Inflammatory macrophage treated with lipopolysaccharide for 1 hour (primary cell): ENCODE results near the gene TUBB.

ENCODE experiments used
- DNase-seq, 2 donors: peaks; one replicate each; pipeline ENCODE4 v3.0.0-alpha.2; 2020 to 2022

TUBB gene

GRCh38 chr6:30719791-30720737 lies at the start of gene TUBB:
TUBB (plus strand) TSS chr6:30720352; CDS start chr6:30720507, 155 bp downstream.
- DNase-seq = peak; percentile 97 to 99

GRCh38 chr6:30670760-30671527 lies 49.2 kb upstream of the TUBB start:
- DNase-seq = no peak

- peak; percentile 93 to 97 for DNase-seq
Measured at GRCh38 chr6:30672445-30673253, 47.5 kb upstream of the TUBB start, which contains the start of gene DHX16. DHX16 (minus strand) TSS chr6:30673006; CDS start chr6:30672841, 165 bp downstream.

- DNase-seq = no peak
Measured at GRCh38 chr6:30676660-30677285, 43.4 kb upstream of the TUBB start.

- peak; percentile 55 to 88 for DNase-seq
Measured at GRCh38 chr6:30678964-30679726, 41.0 kb upstream of the TUBB start.

GRCh38 chr6:30679765-30680535 lies 40.2 kb upstream of the TUBB start:
- no peak for DNase-seq

GRCh38 chr6:30681766-30682142 lies 38.4 kb upstream of the TUBB start:
- no peak for DNase-seq

GRCh38 chr6:30682143-30683117 lies 37.7 kb upstream of the TUBB start:
- DNase-seq = peak; percentile 74 to 85

GRCh38 chr6:30683183-30683979 lies 36.8 kb upstream of the TUBB start:
- peak; percentile 82 to 96 for DNase-seq

GRCh38 chr6:30683980-30684338 lies 36.2 kb upstream of the TUBB start:
- DNase-seq = peak in 1 of 2 donors; percentile 10

GRCh38 chr6:30684386-30685156 lies 35.6 kb upstream of the TUBB start:
- peak; percentile 80 to 95 for DNase-seq

GRCh38 chr6:30685157-30686008 lies 34.8 kb upstream of the TUBB start:
- peak in 1 of 2 donors; percentile 26 for DNase-seq

GRCh38 chr6:30686009-30686907 lies 33.9 kb upstream of the TUBB start, which contains the start of gene PPP1R18:
PPP1R18 (minus strand) TSS chr6:30686645; CDS start chr6:30686018, 627 bp downstream.
- peak; percentile 79 to 82 for DNase-seq

GRCh38 chr6:30686908-30687658 lies 33.1 kb upstream of the TUBB start:
- DNase-seq = peak; percentile 88 to 98
